ENCODE results near the gene CDH12.

DNA sequence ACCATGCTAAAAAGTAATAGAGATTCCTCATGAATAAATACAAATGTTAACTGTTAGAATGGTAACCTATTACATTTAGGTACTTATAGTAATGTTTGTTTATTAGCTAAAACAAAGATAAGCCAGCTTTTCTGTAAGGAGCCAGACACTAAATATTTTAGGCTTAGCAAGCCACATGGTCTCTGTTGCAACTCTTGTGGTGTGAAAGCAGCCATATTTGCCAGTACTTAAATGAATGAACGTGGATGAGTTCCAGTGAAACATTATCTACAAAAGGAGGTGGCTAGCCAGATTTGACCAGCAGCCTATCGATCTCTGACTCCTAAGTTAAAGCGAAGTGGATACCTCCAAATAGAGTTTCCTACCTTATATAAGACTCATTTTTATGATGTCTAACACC, 331.6 kb downstream of the CDH12 start:
- no peak for TF ChIP-seq GATA3 (IDR thresholded peaks at IDR 0.05; ENCODE audit: low read depth, low read length)
- TF ChIP-seq GATA2 (IDR thresholded peaks at IDR 0.05; ENCODE audit: low read depth, low read length) = no peak

All from SH-SY5Y (cell line).